Airway epithelial cell (primary cell): Measurements from ENCODE around the gene ZNF446. TPM values are rescaled to one million over a fixed set of nuclear protein-coding genes. Genes with fewer than 3 reads are reported as not detected.

ENCODE experiments used
- total RNA-seq: library from RNA; depleted of rRNA; stranded (reverse); fragments of >200 nt; gene quantifications from 2 replicates; pipeline ENCODE4 v1.2.3, GENCODE V29; 2015

Gene ZNF446
- 9.1 and 12.2 TPM in 2 replicates for total RNA-seq

GRCh38 chr19:58475714-58476497 lies at the start of gene ZNF446:
TSS of gene ZNF446 (plus strand) at chr19:58476352. CDS start at chr19:58477219, 867 bp downstream.

GRCh38 chr19:58439576-58440554 lies 36.3 kb upstream of the ZNF446 start, which contains the start of gene ZNF132:
TSS of gene ZNF132 (minus strand) at chr19:58440153. CDS start at chr19:58439821, 332 bp downstream.

GRCh38 chr19:58451358-58452101 lies 24.6 kb upstream of the ZNF446 start, which contains the start of gene ZNF324B:
TSS of gene ZNF324B (plus strand) at chr19:58451622. CDS start at chr19:58453702, 2,080 bp downstream.

GRCh38 chr19:58466760-58467589 lies 9.2 kb upstream of the ZNF446 start, which contains the start of gene ZNF324:
TSS of gene ZNF324 (plus strand) at chr19:58467080. CDS start at chr19:58469186, 2,106 bp downstream.

GRCh38 chr19:58511353-58512208 lies 35.4 kb downstream of the ZNF446 start, which contains the start of gene SLC27A5:
TSS of gene SLC27A5 (minus strand) at chr19:58511992. CDS start at chr19:58511955, 37 bp downstream.

GRCh38 chr19:58519355-58520256 lies 43.5 kb downstream of the ZNF446 start, which contains the start of gene ZBTB45:
TSS of gene ZBTB45 (minus strand) at chr19:58519810. CDS start at chr19:58517673, 2,137 bp downstream.

Other genes with a start within 250 kb of the ZNF446 start
- gene ZNF544, start 247.4 kb upstream of the ZNF446 start, total RNA-seq = 40.3 and 54.7 TPM in 2 replicates
- gene ZNF8, start 197.4 kb upstream of the ZNF446 start, total RNA-seq = 3.3 and 5.2 TPM in 2 replicates
- 17.9 and 30.4 TPM in 2 replicates for gene ERVK3-1, start 171.0 kb upstream of the ZNF446 start, total RNA-seq
- 1.9 and 2.3 TPM in 2 replicates for gene ZSCAN22, start 149.4 kb upstream of the ZNF446 start, total RNA-seq
- gene A1BG, start 122.9 kb upstream of the ZNF446 start, total RNA-seq = 10.2 and 28.2 TPM in 2 replicates
- gene ZNF497, start 113.6 kb upstream of the ZNF446 start, total RNA-seq = 0.65 and 0.78 TPM in 2 replicates
- 2.9 and 3.1 TPM in 2 replicates for gene ZNF837, start 95.3 kb upstream of the ZNF446 start, total RNA-seq
- gene RPS5, start 89.1 kb upstream of the ZNF446 start, total RNA-seq = 2,475 and 2,576 TPM in 2 replicates
- gene RNF225, start 80.7 kb upstream of the ZNF446 start, total RNA-seq = 3.8 and 4.2 TPM in 2 replicates
- gene ZNF584, start 67.7 kb upstream of the ZNF446 start, total RNA-seq = 7.0 and 13.4 TPM in 2 replicates
- gene ZNF132, start 36.2 kb upstream of the ZNF446 start, total RNA-seq = 2.8 and 3.3 TPM in 2 replicates
- gene ZNF324B, start 24.7 kb upstream of the ZNF446 start, total RNA-seq = 5.4 and 9.4 TPM in 2 replicates
- 15.4 and 16.2 TPM in 2 replicates for gene ZNF324, start 9.3 kb upstream of the ZNF446 start, total RNA-seq
- gene SLC27A5, start 35.6 kb downstream of the ZNF446 start, total RNA-seq = 22.4 and 26.7 TPM in 2 replicates
- 16.3 and 20.7 TPM in 2 replicates for gene ZBTB45, start 43.5 kb downstream of the ZNF446 start, total RNA-seq
- gene TRIM28, start 67.7 kb downstream of the ZNF446 start, total RNA-seq = 425 and 465 TPM in 2 replicates
- 132 and 155 TPM in 2 replicates for gene CHMP2A, start 78.8 kb downstream of the ZNF446 start, total RNA-seq
- 41.6 and 48.6 TPM in 2 replicates for gene UBE2M, start 82.3 kb downstream of the ZNF446 start, total RNA-seq
- 7.5 and 9.3 TPM in 2 replicates for gene MZF1, start 97.0 kb downstream of the ZNF446 start, total RNA-seq